Cardiac fibroblast (primary cell): ENCODE measurements around the gene SYNGR3.

ENCODE experiments used
- DNase-seq, 2 donors: peaks; one replicate each; pipeline versions ENCODE4 v3.0.0 to v3.0.0-alpha.2; 2010; ENCODE audit warnings: low read depth in 2 of 2
- H3K4me3 ChIP-seq, 2 donors: replicated peaks in 1 of 2; 1 replicate in 1 of 2; 2 replicates in 1 of 2; pipeline ENCODE4 v1.5.1; 2011; ENCODE audit warnings: low read depth in 2 of 2, low read length in 2 of 2, mild to moderate bottlenecking in 2 of 2, moderate library complexity in 1 of 2
- CTCF ChIP-seq: IDR thresholded peaks from one replicate; pipeline ENCODE4 v1.5.1; 2011; ENCODE audit warnings: low read depth, mild to moderate bottlenecking, low read length, inconsistent platforms

Gene SYNGR3

GRCh38 chr16:1944612-1945199 lies 45.1 kb upstream of the SYNGR3 start:
- H3K4me3 ChIP-seq: no peak overlapping the region
- no peak for DNase-seq
- no peak for TF ChIP-seq CTCF

- DNase-seq: no peak
- no peak for TF ChIP-seq CTCF
- H3K4me3 ChIP-seq: no peak overlapping the region
These were observed 44.0 kb upstream of the SYNGR3 start for GRCh38 chr16:1945559-1946391.

- TF ChIP-seq CTCF: no peak
- no peak overlapping the region for H3K4me3 ChIP-seq
- no peak for DNase-seq
These were observed 43.0 kb upstream of the SYNGR3 start for GRCh38 chr16:1946495-1947368.

- H3K4me3 ChIP-seq: no peak overlapping the region
- DNase-seq: no peak
- TF ChIP-seq CTCF: no peak
These were observed 42.5 kb upstream of the SYNGR3 start for GRCh38 chr16:1947369-1947670.

- H3K4me3 ChIP-seq: no peak overlapping the region
- DNase-seq: no peak
- no peak for TF ChIP-seq CTCF
These were observed 40.3 kb upstream of the SYNGR3 start for GRCh38 chr16:1949507-1949906.

- TF ChIP-seq CTCF: no peak
- no peak overlapping the region for H3K4me3 ChIP-seq
- no peak for DNase-seq
These were observed 39.7 kb upstream of the SYNGR3 start for GRCh38 chr16:1950047-1950446.
